B cell (primary cell): ENCODE results near the gene EIF3I. TPM values are rescaled to one million over a fixed set of nuclear protein-coding genes. Genes with fewer than 3 reads are reported as not detected.

Experiments
- ATAC-seq: fragments of 200-7000 bp; cut with Tn5 transposase; one replicate; pipeline ENCODE4 v1.10.0; 2021; ENCODE audit warnings: low read depth, mild to moderate bottlenecking, moderate number of reproducible peaks, moderate library complexity
- CTCF ChIA-PET: fragments of 350-600 bp; sonication (Branson Sonifier 250); formaldehyde crosslinking; loops from one replicate; lab custom pipeline; 2021; ENCODE audit warnings: antibody characterized with exemption, inconsistent platforms; lab: Charles Lee
- POLR2A ChIA-PET: fragments of 350-600 bp; sonication (Branson Sonifier 250); formaldehyde crosslinking; loops from one replicate; lab custom pipeline; 2021; ENCODE audit warnings: antibody characterized with exemption; lab: Charles Lee
- DNase-seq: peaks from one replicate; pipeline ENCODE4 v3.0.0; 2013
- H2AFZ ChIP-seq: 2 replicates; pipeline ENCODE4 v1.6.1; 2012; ENCODE audit warnings: mild to moderate bottlenecking, low read depth, low read length; ENCODE audit not compliant: insufficient read depth, poor library complexity, severe bottlenecking
- H3K27ac ChIP-seq, 2 donors: 1 replicate in 1 of 2; 2 replicates in 1 of 2; pipeline ENCODE4 v1.5.1; 2012 to 2013; ENCODE audit warnings: low read length in 2 of 2, mild to moderate bottlenecking in 2 of 2, moderate library complexity in 1 of 2
- H3K27me3 ChIP-seq, 4 experiments: fragments of 200-600 bp in 1 of 4; sonication (generic) in 1 of 4; replicated peaks in 1 of 4; 1 replicate in 2 of 4; 2 replicates in 2 of 4; pipeline versions ENCODE4 v1.6.1 to v1.7.0; 2013 to 2016; ENCODE audit warnings: low read length in 3 of 4, mild to moderate bottlenecking in 2 of 4, mixed read lengths in 1 of 4, moderate library complexity in 1 of 4; ENCODE audit not compliant: insufficient read depth in 4 of 4, control insufficient read depth in 3 of 4; ENCODE audit errors: control extremely low read depth in 1 of 4
- H3K36me3 ChIP-seq, 2 experiments: replicated peaks in 1 of 2; 1 replicate in 1 of 2; 2 replicates in 1 of 2; pipeline versions ENCODE4 v1.6.1 to v1.7.1; 2013; ENCODE audit warnings: low read length in 1 of 2; ENCODE audit not compliant: insufficient read depth in 2 of 2, control insufficient read depth in 1 of 2; ENCODE audit errors: control extremely low read depth in 1 of 2, extremely low read depth in 1 of 2
- H3K4me1 ChIP-seq, 2 donors: fragments of 200-600 bp in 1 of 2; sonication (generic) in 1 of 2; 1 replicate in 1 of 2; 2 replicates in 1 of 2; pipeline versions ENCODE4 v1.5.1 to v1.6.1; 2013 to 2017; ENCODE audit warnings: low read length in 2 of 2; ENCODE audit not compliant: control insufficient read depth in 2 of 2, insufficient read depth in 2 of 2
- H3K4me2 ChIP-seq: replicated peaks from 2 replicates; pipeline ENCODE3; 2012; ENCODE audit warnings: mild to moderate bottlenecking, low read depth, low read length; ENCODE audit not compliant: poor library complexity, severe bottlenecking
- H3K4me3 ChIP-seq, 5 experiments: fragments of 200-600 bp in 1 of 5; sonication (generic) in 1 of 5; 1 replicate in 3 of 5; 2 replicates in 2 of 5; pipeline versions ENCODE4 v1.5.1 to v1.7.0; 2011 to 2016; ENCODE audit warnings: low read length in 4 of 5, mild to moderate bottlenecking in 4 of 5, low read depth in 2 of 5, control low read depth in 1 of 5, moderate library complexity in 1 of 5; ENCODE audit not compliant: insufficient read depth in 1 of 5; ENCODE audit errors: control extremely low read depth in 1 of 5, extremely low read depth in 1 of 5
- H3K79me2 ChIP-seq: fragments of 200-600 bp; sonication (generic); one replicate; pipeline ENCODE4 v1.6.0; 2016; ENCODE audit warnings: low read length; ENCODE audit not compliant: control insufficient read depth, insufficient read depth
- H3K9ac ChIP-seq: fragments of 200-600 bp; sonication (generic); 2 replicates; pipeline ENCODE4 v1.6.1; 2017; ENCODE audit warnings: mild to moderate bottlenecking, low read length, moderate library complexity
- H3K9me3 ChIP-seq, 3 donors: one replicate each; pipeline versions ENCODE4 v1.6.1 to v1.7.1; 2013; ENCODE audit warnings: low read length in 2 of 3; ENCODE audit not compliant: control insufficient read depth in 2 of 3, insufficient read depth in 1 of 3; ENCODE audit errors: control extremely low read depth in 1 of 3
- H4K20me1 ChIP-seq: 2 replicates; pipeline ENCODE4 v1.6.0; 2012; ENCODE audit warnings: mild to moderate bottlenecking, low read length; ENCODE audit not compliant: insufficient read depth, control insufficient read depth, poor library complexity, severe bottlenecking
- H3K27ac Mint-ChIP-seq: one replicate; pipeline ENCODE4 v1.8.0; 2021; ENCODE audit warnings: mixed read lengths
- H3K27me3 Mint-ChIP-seq: one replicate; pipeline ENCODE4 v1.8.0; 2021; ENCODE audit warnings: mixed read lengths
- H3K4me1 Mint-ChIP-seq: one replicate; pipeline ENCODE4 v1.8.0; 2021; ENCODE audit warnings: mixed read lengths
- H3K4me3 Mint-ChIP-seq: one replicate; pipeline ENCODE4 v1.8.0; 2021; ENCODE audit warnings: mixed read lengths
- H3K9me3 Mint-ChIP-seq: one replicate; pipeline ENCODE4 v1.8.0; 2022; ENCODE audit warnings: mixed read lengths; ENCODE audit not compliant: insufficient read depth
- EZH2 ChIP-seq: IDR thresholded peaks from 2 replicates; pipeline ENCODE4 v1.6.1; 2012; ENCODE audit warnings: borderline replicate concordance, low read depth, mild to moderate bottlenecking, moderate library complexity, low read length; ENCODE audit not compliant: insufficient read depth, poor library complexity, severe bottlenecking
- WGBS: methylation state at CpG from one replicate; pipeline ENCODE4 v1.1.5; 2013; ENCODE audit warnings: missing lambda C conversion rate; ENCODE audit not compliant: insufficient coverage; 5-methylcytosine and 5-hydroxymethylcytosine counted together
- intact Hi-C: fragments of 100-400 bp; cut with micrococcal nuclease; formaldehyde crosslinking; loops from one replicate; pipeline ENCODE4 v1.10.0; 2022
- polyA plus RNA-seq: library from polyadenylated mRNA; depleted of rRNA; stranded (reverse); fragments of >200 nt; gene quantifications from 2 replicates; pipeline ENCODE4 v1.2.3, GENCODE V29; 2012
- total RNA-seq, 2 donors: library from RNA; stranded (reverse); fragments of 120-200 nt in 1 of 2; gene quantifications; 1 replicate in 1 of 2; 2 replicates in 1 of 2; pipeline versions ENCODE4 v1.2.3 to v1.2.4, GENCODE V29; 2013 to 2022
- TF ChIP-seq, protein P1 (sequence below): fragments of 200-600 bp; IDR thresholded peaks from one replicate; pipeline ENCODE4 v1.8.0; 2022; ENCODE audit warnings: antibody characterized with exemption, mild to moderate bottlenecking

The EIF3I gene
- total and polyA plus RNA-seq, 2 donors (not counting 1 experiment from before 2014, with no cell fraction given): 87.0 to 130 TPM

DNA sequence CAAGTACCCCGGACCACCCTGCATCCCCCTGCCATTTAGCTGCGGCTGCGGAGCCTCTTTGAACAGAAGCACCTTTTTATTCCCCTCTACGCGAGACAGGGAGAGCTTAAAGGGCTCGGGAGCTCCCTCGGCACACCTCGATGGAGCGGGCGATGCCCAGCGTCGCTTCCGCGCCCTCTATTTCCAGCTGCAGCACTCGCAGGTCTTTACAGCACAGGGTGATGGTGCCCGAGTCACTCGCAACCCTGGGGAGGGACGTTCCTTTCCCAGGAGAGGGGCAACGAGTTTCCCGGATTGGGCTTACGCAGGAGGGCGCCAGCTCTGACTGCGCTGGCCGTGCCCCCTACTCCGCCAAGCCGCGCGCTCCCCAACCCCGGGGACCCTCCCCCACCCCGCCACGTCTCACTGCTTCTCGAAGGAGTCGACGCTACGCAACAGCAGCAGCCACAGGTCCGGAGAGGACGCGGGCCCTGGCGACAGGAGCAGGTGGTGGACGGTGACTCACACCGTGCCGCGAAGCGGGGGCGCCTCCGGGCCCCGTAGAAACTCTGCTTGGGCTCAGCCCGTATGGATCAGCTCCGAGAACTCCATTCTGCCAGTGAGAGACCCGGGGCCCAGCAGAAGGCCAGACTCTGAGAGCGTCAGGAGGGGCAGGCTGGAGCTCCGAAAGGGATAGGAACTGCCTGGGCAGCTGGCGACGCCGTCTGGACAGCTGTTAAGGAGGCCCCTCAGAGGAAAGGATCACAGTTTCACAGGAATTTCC is 19.0 kb downstream of the EIF3I start:
- H3K27ac Mint-ChIP-seq: peak overlapping the region; percentile 93

More for the DNA sequence above, 19.0 kb downstream of the EIF3I start:
- H4K20me1 ChIP-seq: no peaks in the 10 kb centered on the region
- no peaks in the 10 kb centered on the region for H3K79me2 ChIP-seq
- peaks cover 17 to 35% of the 10 kb centered on the region in 2 donors for H3K4me1 ChIP-seq
- H3K27ac ChIP-seq: peak overlapping the region; percentile 16 to 61
- intact Hi-C loops: loop anchor here (2.0 to 5.0 kb wide), 2 partner anchors 34 to 94 kb away; partner anchors contain the start of genes DCDC2B and IQCC
- ATAC-seq (peak; percentile 62), DNase-seq (peak; percentile 66)
- ChIA-PET POLR2A (interaction anchor here (0.6 to 4.3 kb wide), 20 partner anchors 8 to 153 kb away, joined by 3 to 60 read pairs (median 6); partner anchors contain the start of genes BSDC1, HDAC1, LCK and MARCKSL1), CTCF (interaction anchor here (0.8 to 8.7 kb wide), 36 partner anchors 8 to 277 kb away, joined by 3 to 118 read pairs (median 6); partner anchors contain the start of genes BSDC1, DCDC2B, EIF3I and FAM167B)
- H3K9ac ChIP-seq: peak overlapping the region; percentile 76
- H3K9me3 ChIP-seq: no peaks in the 10 kb centered on the region
- peak overlapping the region; percentile 95 for H3K4me3 Mint-ChIP-seq
- peak overlapping the region; percentile 86 for H2AFZ ChIP-seq
- H3K9me3 Mint-ChIP-seq: no peaks in the 10 kb centered on the region
- no peaks in the 10 kb centered on the region for H3K36me3 ChIP-seq
- H3K27me3 Mint-ChIP-seq: no peaks in the 10 kb centered on the region
- H3K4me3 ChIP-seq: peak overlapping the region; percentile 50 to 77 (median 69)
- no peaks in the 10 kb centered on the region for H3K27me3 ChIP-seq
- H3K4me1 Mint-ChIP-seq: peaks cover 22% of the 10 kb centered on the region
- peak overlapping the region; percentile 92 for H3K4me2 ChIP-seq
- TF ChIP-seq EZH2: no peak
- TF ChIP-seq, protein P1, sequence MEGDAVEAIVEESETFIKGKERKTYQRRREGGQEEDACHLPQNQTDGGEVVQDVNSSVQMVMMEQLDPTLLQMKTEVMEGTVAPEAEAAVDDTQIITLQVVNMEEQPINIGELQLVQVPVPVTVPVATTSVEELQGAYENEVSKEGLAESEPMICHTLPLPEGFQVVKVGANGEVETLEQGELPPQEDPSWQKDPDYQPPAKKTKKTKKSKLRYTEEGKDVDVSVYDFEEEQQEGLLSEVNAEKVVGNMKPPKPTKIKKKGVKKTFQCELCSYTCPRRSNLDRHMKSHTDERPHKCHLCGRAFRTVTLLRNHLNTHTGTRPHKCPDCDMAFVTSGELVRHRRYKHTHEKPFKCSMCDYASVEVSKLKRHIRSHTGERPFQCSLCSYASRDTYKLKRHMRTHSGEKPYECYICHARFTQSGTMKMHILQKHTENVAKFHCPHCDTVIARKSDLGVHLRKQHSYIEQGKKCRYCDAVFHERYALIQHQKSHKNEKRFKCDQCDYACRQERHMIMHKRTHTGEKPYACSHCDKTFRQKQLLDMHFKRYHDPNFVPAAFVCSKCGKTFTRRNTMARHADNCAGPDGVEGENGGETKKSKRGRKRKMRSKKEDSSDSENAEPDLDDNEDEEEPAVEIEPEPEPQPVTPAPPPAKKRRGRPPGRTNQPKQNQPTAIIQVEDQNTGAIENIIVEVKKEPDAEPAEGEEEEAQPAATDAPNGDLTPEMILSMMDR: no peak
- 3% methylated on average over 55 of the region's 55 CpGs for WGBS
